HCT116 (cell line): Measurements from ENCODE around the gene PCDH9. TPM values are rescaled to one million over a fixed set of nuclear protein-coding genes. Genes with fewer than 3 reads are reported as not detected.

Experiments
- ATAC-seq: fragments of 200-7000 bp; cut with Tn5 transposase; 2 replicates; pipeline ENCODE4 v1.9.1; 2020; ENCODE audit warnings: mild to moderate bottlenecking, moderate library complexity
- Bru-seq: library from RNA; stranded (reverse); fragments of 400-500 nt; gene quantifications from one replicate; lab custom pipeline; 2021; lab: Mats Ljungman, UMichigan
- BruChase-seq, 2 experiments: library from RNA; stranded (reverse); fragments of 400-500 nt; gene quantifications; one replicate each; lab custom pipeline; 2021; lab: Mats Ljungman, UMichigan
- BruUV-seq: library from RNA; stranded (reverse); fragments of 400-500 nt; replicated peaks from 2 replicates; lab custom pipeline; 2021; lab: Mats Ljungman, UMichigan
- CTCF ChIA-PET: fragments of 300-600 bp; sonication (Branson Sonifier 250); formaldehyde crosslinking; loops from one replicate; lab custom pipeline; 2021; ENCODE audit warnings: antibody characterized with exemption; lab: Charles Lee
- POLR2A ChIA-PET: fragments of 300-600, 350-600 bp; sonication (Branson Sonifier 250); formaldehyde crosslinking; loops from one replicate; lab custom pipeline; 2021; ENCODE audit warnings: antibody characterized with exemption; lab: Charles Lee
- RAD21 ChIA-PET, 2 experiments: fragments of 300-600 bp; sonication (Branson Sonifier 250); formaldehyde crosslinking; loops; one replicate each; lab custom pipeline; 2023; ENCODE audit warnings: low total read pairs in 2 of 2; ENCODE audit not compliant: uncharacterized antibody in 2 of 2, unreplicated experiment in 2 of 2, low non-redundant PET in 1 of 2; lab: Charles Lee
- DNase-seq: peaks from one replicate; pipeline ENCODE4 v3.0.0-alpha.2; 2010; ENCODE audit warnings: low read depth, low spot score
- H2AFZ ChIP-seq: fragments of 200-600 bp; shearing (Covaris generic), sonication (generic); 2 replicates; pipeline ENCODE4 v1.6.1; 2017; ENCODE audit warnings: low read depth, mixed run types, mixed read lengths, antibody characterized with exemption, low read length; ENCODE audit not compliant: poor library complexity, severe bottlenecking
- H3K27ac ChIP-seq: 2 replicates; pipeline ENCODE4 v1.5.1; 2012; ENCODE audit warnings: low read depth, low read length
- H3K27me3 ChIP-seq: fragments of 200-600 bp; sonication (generic); 2 replicates; pipeline ENCODE4 v1.6.1; 2016; ENCODE audit warnings: mixed run types, low read length, mixed read lengths; ENCODE audit not compliant: insufficient read depth
- H3K36me3 ChIP-seq, 2 experiments: fragments of 200-500 bp in 1 of 2; fragments of 200-600 bp in 1 of 2; sonication (Bioruptor generic) in 1 of 2; sonication (generic) in 1 of 2; 2 replicates each; pipeline versions ENCODE4 v1.5.1 to v1.6.1; 2014 to 2016; ENCODE audit warnings: low read length in 2 of 2, inconsistent platforms in 1 of 2, mixed read lengths in 1 of 2, mixed run types in 1 of 2; ENCODE audit not compliant: insufficient read depth in 2 of 2, control insufficient read depth in 1 of 2
- H3K4me1 ChIP-seq, 2 experiments: fragments of 200-600 bp in 1 of 2; sonication (generic) in 1 of 2; 2 replicates each; pipeline versions ENCODE4 v1.5.1 to v1.6.1; 2012 to 2017; ENCODE audit warnings: low read length in 2 of 2, inconsistent platforms in 1 of 2, mild to moderate bottlenecking in 1 of 2, mixed read lengths in 1 of 2, mixed run types in 1 of 2, moderate library complexity in 1 of 2; ENCODE audit not compliant: insufficient read depth in 2 of 2, control insufficient read depth in 1 of 2
- H3K4me2 ChIP-seq: fragments of 200-600 bp; sonication (generic); 2 replicates; pipeline ENCODE4 v1.6.1; 2017; ENCODE audit warnings: mixed run types, low read length, mixed read lengths
- H3K4me3 ChIP-seq, 2 experiments: fragments of 200-600 bp in 1 of 2; sonication (generic) in 1 of 2; replicated peaks in 1 of 2; 2 replicates each; pipeline ENCODE4 v1.5.1; 2011 to 2016; ENCODE audit warnings: low read length in 2 of 2, control low read depth in 1 of 2, low read depth in 1 of 2, mild to moderate bottlenecking in 1 of 2, mixed read lengths in 1 of 2, mixed run types in 1 of 2
- H3K79me2 ChIP-seq: fragments of 200-600 bp; sonication (generic); 2 replicates; pipeline ENCODE4 v1.6.1; 2017; ENCODE audit warnings: mild to moderate bottlenecking, mixed run types, low read length, moderate library complexity, mixed read lengths; ENCODE audit not compliant: insufficient read depth
- H3K9ac ChIP-seq: fragments of 200-600 bp; sonication (generic); 2 replicates; pipeline ENCODE4 v1.6.1; 2016; ENCODE audit warnings: low read length, mixed read lengths
- H3K9me2 ChIP-seq: fragments of 200-600 bp; sonication (generic), shearing (Covaris generic); 2 replicates; pipeline ENCODE4 v1.6.1; 2017; ENCODE audit warnings: mixed run types, mild to moderate bottlenecking, moderate library complexity; ENCODE audit not compliant: insufficient read depth
- H3K9me3 ChIP-seq, 2 experiments: fragments of 200-500 bp in 1 of 2; fragments of 200-600 bp in 1 of 2; sonication (Bioruptor generic) in 1 of 2; sonication (generic) in 1 of 2; 2 replicates each; pipeline ENCODE4 v1.6.1; 2014 to 2017; ENCODE audit warnings: low read length in 2 of 2, mixed read lengths in 2 of 2, inconsistent platforms in 1 of 2, low read depth in 1 of 2, mild to moderate bottlenecking in 1 of 2, mixed run types in 1 of 2, moderate library complexity in 1 of 2; ENCODE audit not compliant: control insufficient read depth in 1 of 2, insufficient read depth in 1 of 2
- H4K20me1 ChIP-seq: fragments of 200-600 bp; sonication (generic), shearing (Covaris generic); 2 replicates; pipeline ENCODE4 v1.6.1; 2017; ENCODE audit warnings: mixed run types, mild to moderate bottlenecking, moderate library complexity; ENCODE audit not compliant: insufficient read depth
- CEBPB ChIP-seq: IDR thresholded peaks from 2 replicates; pipeline ENCODE4 v1.6.1; 2012; ENCODE audit warnings: low read depth
- EGR1 ChIP-seq: IDR thresholded peaks from 2 replicates; pipeline ENCODE4 v1.6.1; 2012; ENCODE audit warnings: low read depth
- ELF1 ChIP-seq: IDR thresholded peaks from 2 replicates; pipeline ENCODE4 v1.6.1; 2012; ENCODE audit warnings: low read depth, borderline replicate concordance
- EZH2 ChIP-seq: fragments of 200-600 bp; sonication (generic); IDR thresholded peaks from 2 replicates; pipeline ENCODE4 v1.6.1; 2017; ENCODE audit warnings: antibody characterized with exemption, mixed run types
- EZH2phosphoT487 ChIP-seq: fragments of 200-600 bp; IDR thresholded peaks from 2 replicates; pipeline ENCODE4 v1.6.1; 2018; ENCODE audit warnings: antibody characterized with exemption, borderline replicate concordance
- FOSL1 ChIP-seq: IDR thresholded peaks from 2 replicates; pipeline ENCODE4 v1.6.1; 2012; ENCODE audit warnings: low read depth
- POLR2A ChIP-seq: IDR thresholded peaks from 2 replicates; pipeline ENCODE4 v1.7.0; 2011; ENCODE audit warnings: borderline replicate concordance; ENCODE audit not compliant: insufficient read depth, insufficient read length; ENCODE audit errors: extremely low read depth
- SIN3A ChIP-seq: IDR thresholded peaks from 2 replicates; pipeline ENCODE4 v1.6.1; 2012; ENCODE audit warnings: low read depth
- SP1 ChIP-seq: IDR thresholded peaks from 2 replicates; pipeline ENCODE4 v1.6.1; 2012; ENCODE audit warnings: low read depth
- ZNF274 ChIP-seq: fragments of 200-500 bp; sonication (Bioruptor generic); IDR thresholded peaks from 2 replicates; pipeline ENCODE4 v1.6.1; 2014; ENCODE audit warnings: mild to moderate bottlenecking, low read depth, low read length, inconsistent platforms
- intact Hi-C: fragments of 100-400 bp; cut with micrococcal nuclease; formaldehyde crosslinking; loops from 2 replicates; pipeline ENCODE4 v1.10.0; 2022
- long read RNA-seq: library from polyadenylated mRNA; unstranded; transcript quantifications from one replicate; pipeline ENCODE4 v2.0.0, GENCODE V29; 2021; ENCODE audit not compliant: unreplicated experiment
- polyA plus RNA-seq: library from polyadenylated mRNA; unstranded; fragments of >200 nt; gene quantifications from 2 replicates; pipeline ENCODE4 v1.2.1, GENCODE V29; 2012; ENCODE audit warnings: missing spikeins
- total RNA-seq: library from RNA; stranded (reverse); gene quantifications from one replicate; pipeline ENCODE4 v1.2.1, GENCODE V29; 2021; ENCODE audit not compliant: unreplicated experiment
- TF ChIP-seq, protein P1 (sequence below): IDR thresholded peaks from 2 replicates; pipeline ENCODE4 v1.6.1; 2011; ENCODE audit warnings: mild to moderate bottlenecking, low read length, moderate library complexity; ENCODE audit not compliant: insufficient replicate concordance; ENCODE audit errors: extremely low read depth
- TF ChIP-seq, protein P2 (sequence below): IDR thresholded peaks from 2 replicates; pipeline ENCODE4 v1.6.1; 2012; ENCODE audit warnings: low read depth
- TF ChIP-seq, protein P3 (sequence below): IDR thresholded peaks from 2 replicates; pipeline ENCODE4 v1.6.1; 2012

The PCDH9 gene, protein sequence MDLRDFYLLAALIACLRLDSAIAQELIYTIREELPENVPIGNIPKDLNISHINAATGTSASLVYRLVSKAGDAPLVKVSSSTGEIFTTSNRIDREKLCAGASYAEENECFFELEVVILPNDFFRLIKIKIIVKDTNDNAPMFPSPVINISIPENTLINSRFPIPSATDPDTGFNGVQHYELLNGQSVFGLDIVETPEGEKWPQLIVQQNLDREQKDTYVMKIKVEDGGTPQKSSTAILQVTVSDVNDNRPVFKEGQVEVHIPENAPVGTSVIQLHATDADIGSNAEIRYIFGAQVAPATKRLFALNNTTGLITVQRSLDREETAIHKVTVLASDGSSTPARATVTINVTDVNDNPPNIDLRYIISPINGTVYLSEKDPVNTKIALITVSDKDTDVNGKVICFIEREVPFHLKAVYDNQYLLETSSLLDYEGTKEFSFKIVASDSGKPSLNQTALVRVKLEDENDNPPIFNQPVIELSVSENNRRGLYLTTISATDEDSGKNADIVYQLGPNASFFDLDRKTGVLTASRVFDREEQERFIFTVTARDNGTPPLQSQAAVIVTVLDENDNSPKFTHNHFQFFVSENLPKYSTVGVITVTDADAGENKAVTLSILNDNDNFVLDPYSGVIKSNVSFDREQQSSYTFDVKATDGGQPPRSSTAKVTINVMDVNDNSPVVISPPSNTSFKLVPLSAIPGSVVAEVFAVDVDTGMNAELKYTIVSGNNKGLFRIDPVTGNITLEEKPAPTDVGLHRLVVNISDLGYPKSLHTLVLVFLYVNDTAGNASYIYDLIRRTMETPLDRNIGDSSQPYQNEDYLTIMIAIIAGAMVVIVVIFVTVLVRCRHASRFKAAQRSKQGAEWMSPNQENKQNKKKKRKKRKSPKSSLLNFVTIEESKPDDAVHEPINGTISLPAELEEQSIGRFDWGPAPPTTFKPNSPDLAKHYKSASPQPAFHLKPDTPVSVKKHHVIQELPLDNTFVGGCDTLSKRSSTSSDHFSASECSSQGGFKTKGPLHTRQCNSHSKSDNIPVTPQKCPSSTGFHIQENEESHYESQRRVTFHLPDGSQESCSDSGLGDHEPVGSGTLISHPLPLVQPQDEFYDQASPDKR (N-terminal part only)
- 0.02 TPM for total RNA-seq
- polyA plus RNA-seq = not detected in 2 replicates
- percentile 3 among the genes with signal in this experiment for Bru-seq, nascent RNA
- BruChase-seq, experiment 1, labeled RNA remaining after a 6-hour chase = percentile 2 among the genes with signal in this experiment
- percentile 3 among the genes with signal in this experiment for BruChase-seq, experiment 2, labeled RNA remaining after a 2-hour chase
- long read RNA-seq = 0 reads

DNA sequence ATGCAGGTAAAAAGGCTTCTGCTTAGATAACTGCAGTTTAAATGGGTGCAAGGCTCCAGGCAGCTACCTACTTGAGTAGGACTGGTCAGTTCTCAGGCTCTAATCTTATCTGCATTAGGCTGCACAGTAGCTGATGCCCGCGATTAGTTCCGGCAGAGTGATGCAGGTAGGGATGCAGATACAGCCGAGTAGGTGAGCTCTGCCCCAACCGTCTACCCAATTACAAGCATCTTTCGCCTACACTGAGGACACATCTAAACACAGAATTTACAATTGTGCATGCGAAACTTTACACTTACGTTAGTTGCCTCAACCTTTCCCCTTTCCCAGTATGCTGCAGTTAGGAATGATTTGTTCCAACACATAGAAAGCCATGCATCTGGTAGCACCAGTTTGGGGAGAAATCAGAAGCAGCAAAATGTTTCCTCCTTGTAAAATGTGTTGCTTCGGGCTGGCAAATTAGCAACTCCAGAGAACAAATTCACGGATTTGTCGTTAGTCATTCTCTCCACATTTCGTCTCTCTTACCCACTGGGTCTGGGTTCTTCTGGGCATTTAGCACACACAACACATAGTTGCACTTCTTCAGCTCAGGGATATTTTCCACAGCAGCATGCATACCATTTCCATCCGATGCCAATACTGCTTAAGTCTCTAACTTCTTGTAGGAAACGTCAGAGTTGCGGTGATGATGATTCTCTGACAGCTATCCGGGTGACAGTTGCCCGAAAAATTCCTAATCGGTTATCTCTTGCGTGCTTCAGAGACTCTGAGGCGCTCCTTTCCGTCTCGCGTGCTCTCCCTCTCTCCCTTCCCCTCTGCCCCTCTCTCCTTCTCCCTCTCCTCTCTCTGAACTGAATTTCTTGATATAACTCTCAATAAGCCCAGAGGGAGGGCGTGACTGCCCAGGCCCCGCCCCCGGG lies at the start of gene PCDH9:
Gene PCDH9 (minus strand): TSS at position 856 of the 923 bp plus-strand sequence. CDS start 1,896 bp downstream, outside the sequence.
- no peaks in the 10 kb centered on the region for H3K36me3 ChIP-seq
- TF ChIP-seq ELF1 (no peak), SP1 (no peak), POLR2A (no peak), EZH2phosphoT487 (no peak), ZNF274 (no peak), EZH2 (no peak), CEBPB (no peak), EGR1 (no peak), SIN3A (no peak), FOSL1 (no peak)
- TF ChIP-seq, protein P1, sequence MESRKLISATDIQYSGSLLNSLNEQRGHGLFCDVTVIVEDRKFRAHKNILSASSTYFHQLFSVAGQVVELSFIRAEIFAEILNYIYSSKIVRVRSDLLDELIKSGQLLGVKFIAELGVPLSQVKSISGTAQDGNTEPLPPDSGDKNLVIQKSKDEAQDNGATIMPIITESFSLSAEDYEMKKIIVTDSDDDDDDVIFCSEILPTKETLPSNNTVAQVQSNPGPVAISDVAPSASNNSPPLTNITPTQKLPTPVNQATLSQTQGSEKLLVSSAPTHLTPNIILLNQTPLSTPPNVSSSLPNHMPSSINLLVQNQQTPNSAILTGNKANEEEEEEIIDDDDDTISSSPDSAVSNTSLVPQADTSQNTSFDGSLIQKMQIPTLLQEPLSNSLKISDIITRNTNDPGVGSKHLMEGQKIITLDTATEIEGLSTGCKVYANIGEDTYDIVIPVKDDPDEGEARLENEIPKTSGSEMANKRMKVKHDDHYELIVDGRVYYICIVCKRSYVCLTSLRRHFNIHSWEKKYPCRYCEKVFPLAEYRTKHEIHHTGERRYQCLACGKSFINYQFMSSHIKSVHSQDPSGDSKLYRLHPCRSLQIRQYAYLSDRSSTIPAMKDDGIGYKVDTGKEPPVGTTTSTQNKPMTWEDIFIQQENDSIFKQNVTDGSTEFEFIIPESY = no peak
- TF ChIP-seq, protein P2, sequence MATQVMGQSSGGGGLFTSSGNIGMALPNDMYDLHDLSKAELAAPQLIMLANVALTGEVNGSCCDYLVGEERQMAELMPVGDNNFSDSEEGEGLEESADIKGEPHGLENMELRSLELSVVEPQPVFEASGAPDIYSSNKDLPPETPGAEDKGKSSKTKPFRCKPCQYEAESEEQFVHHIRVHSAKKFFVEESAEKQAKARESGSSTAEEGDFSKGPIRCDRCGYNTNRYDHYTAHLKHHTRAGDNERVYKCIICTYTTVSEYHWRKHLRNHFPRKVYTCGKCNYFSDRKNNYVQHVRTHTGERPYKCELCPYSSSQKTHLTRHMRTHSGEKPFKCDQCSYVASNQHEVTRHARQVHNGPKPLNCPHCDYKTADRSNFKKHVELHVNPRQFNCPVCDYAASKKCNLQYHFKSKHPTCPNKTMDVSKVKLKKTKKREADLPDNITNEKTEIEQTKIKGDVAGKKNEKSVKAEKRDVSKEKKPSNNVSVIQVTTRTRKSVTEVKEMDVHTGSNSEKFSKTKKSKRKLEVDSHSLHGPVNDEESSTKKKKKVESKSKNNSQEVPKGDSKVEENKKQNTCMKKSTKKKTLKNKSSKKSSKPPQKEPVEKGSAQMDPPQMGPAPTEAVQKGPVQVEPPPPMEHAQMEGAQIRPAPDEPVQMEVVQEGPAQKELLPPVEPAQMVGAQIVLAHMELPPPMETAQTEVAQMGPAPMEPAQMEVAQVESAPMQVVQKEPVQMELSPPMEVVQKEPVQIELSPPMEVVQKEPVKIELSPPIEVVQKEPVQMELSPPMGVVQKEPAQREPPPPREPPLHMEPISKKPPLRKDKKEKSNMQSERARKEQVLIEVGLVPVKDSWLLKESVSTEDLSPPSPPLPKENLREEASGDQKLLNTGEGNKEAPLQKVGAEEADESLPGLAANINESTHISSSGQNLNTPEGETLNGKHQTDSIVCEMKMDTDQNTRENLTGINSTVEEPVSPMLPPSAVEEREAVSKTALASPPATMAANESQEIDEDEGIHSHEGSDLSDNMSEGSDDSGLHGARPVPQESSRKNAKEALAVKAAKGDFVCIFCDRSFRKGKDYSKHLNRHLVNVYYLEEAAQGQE = no peak
- TF ChIP-seq, protein P3, sequence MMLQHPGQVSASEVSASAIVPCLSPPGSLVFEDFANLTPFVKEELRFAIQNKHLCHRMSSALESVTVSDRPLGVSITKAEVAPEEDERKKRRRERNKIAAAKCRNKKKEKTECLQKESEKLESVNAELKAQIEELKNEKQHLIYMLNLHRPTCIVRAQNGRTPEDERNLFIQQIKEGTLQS = no peak

More for the DNA sequence above, at the start of gene PCDH9:
- Histone ChIP-seq H3K79me2 (no peaks in the 10 kb centered on the region), H3K4me2 (no peak within 1 kb of the TSS), H3K9me3 (no peaks in the 10 kb centered on the region), H3K9me2 (no peaks in the 10 kb centered on the region), H3K27ac (no peak within 1 kb of the TSS), H3K4me3 (no peak within 1 kb of the TSS), H2AFZ (no peak within 1 kb of the TSS), H3K4me1 (no peaks in the 10 kb centered on the region), H3K9ac (no peak within 1 kb of the TSS), H4K20me1 (no peaks in the 10 kb centered on the region), H3K27me3 (no peaks in the 10 kb centered on the region)
- ChIA-PET RAD21 (no interaction called here), CTCF (no interaction called here), POLR2A (no interaction called here)
- intact Hi-C loops = no loop called here
- ATAC-seq = no peak
- no peak for DNase-seq
- BruUV-seq = no TSS peak
